GM19328 (cell line): ENCODE results near the gene TOPBP1.
"Not testable (repeated sequence)": the region's sequence is repeated elsewhere in the genome, so short reads cannot be mapped to it uniquely, and the experiment has no call there.

Experiments
- ATAC-seq: cut with Tn5 transposase; IDR thresholded peaks from one replicate; pipeline ENCODE4 v1.9.1; 2021; ENCODE audit warnings: mild to moderate bottlenecking, moderate library complexity; ENCODE audit not compliant: unreplicated experiment

TOPBP1 gene

DNA sequence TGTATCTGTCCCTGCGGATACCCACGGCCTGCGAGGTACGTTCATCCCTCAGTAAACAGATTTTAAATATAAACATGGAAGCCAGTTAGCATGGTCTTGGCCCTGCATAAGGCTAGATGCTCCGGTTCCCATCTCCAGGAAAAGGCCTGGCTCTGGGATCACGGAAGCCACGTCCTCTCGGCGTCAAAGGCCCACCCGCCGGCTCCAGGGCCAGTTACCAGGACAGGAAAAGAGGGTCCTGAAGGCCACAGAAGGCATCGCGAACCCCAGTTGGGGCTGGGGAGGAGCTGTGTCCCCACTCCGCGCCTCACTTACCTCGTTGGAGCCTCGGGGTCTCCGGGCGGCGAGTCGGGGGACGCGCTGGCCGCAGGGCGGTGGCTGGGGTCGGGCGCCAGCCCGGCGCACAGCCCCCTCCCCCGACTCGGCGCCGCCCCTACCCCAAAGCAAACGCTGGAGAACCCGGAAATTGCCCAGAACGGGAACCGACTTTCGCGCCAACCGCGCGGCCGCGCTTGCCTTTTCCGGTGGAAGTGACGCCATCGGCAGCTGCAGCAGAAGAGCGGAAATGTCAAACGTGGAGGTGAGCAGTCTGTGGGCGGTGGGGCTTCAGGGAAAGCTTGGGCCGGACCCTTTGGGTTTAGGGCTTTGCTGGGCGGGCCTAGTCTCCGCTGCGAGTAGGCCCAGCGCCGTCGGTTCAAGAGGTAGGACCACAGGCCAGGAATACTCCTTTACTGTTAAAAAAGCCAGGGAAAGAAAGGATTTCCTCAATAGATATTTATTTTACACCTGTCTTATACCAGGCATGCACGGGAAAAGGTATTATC, at the start of gene TOPBP1:
TOPBP1 (minus strand) TSS at position 488 of the 824 bp plus-strand sequence. CDS start 814 bp downstream, outside the sequence.
- peak; percentile 90 for ATAC-seq

- ATAC-seq, result no peak
These were observed 49.3 kb upstream of the TOPBP1 start for GRCh38 chr3:133711013-133711412.

GRCh38 chr3:133709139-133709750, 47.5 kb upstream of the TOPBP1 start:
- ATAC-seq, result no peak

GRCh38 chr3:133706033-133706432, 44.3 kb upstream of the TOPBP1 start:
- no peak for ATAC-seq

DNA sequence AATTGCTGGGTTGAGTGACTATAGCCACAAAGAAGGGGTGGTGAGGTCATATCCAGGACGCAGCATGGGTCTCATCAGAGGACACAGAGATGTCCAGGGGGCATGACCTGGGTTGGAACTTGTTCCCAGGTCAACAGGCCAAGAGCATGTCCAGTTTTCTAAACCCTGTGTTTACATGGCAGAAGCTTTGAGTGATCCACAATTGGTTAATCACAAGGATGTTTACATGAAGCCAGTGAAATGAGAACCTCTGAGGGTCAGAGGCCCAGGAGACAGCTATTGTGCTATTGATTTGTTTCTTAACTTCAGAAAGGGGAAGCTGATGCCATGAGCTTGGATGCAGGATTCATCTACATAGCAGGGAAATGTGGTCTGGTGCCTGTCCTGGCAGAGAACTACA, 42.2 kb upstream of the TOPBP1 start:
- ATAC-seq, result no peak

GRCh38 chr3:133701435-133702358, 40.0 kb upstream of the TOPBP1 start:
- no peak for ATAC-seq

- no peak for ATAC-seq
These were observed 38.6 kb upstream of the TOPBP1 start for GRCh38 chr3:133700351-133700750.

DNA sequence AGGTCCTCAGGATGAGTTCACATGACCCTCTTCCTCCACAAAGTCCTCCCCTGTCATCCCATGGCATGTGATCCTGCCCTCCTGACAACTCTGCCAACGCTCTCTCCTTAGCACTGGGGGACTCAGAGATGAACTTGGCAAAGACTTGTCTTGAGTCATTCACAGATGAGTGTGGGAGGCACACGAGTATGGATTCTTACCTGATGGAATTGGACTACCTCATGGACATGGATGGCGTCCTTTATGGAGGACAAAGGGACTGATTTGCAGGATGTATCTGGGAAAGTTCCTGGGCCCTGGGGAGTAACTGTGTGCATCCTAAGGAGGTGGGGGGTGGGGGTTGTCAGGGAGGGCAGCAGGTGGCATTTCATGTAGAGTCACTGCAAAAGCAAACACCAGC, 38.2 kb upstream of the TOPBP1 start:
- no peak for ATAC-seq

DNA sequence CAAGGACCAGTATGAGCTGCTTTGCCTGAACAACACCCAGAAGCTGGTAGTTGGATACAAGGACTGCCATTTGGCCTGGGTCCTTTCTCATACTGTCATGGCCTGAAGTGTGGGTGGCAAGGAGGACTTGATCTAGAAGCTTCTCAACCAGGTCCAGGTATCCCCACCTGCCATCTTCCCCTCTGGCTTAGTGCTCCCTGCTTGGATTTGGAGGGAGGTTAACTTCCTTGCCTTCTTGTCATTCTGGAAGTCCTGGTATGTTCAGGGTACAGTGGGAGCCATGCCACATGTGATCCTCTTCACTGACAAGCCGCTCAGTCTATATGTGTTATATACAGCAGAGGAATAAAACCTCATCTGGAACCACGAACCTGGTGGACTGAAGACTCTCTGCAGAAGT, 37.7 kb upstream of the TOPBP1 start:
- no peak for ATAC-seq

- no peak for ATAC-seq
These were observed 36.2 kb upstream of the TOPBP1 start for GRCh38 chr3:133697960-133698359.

DNA sequence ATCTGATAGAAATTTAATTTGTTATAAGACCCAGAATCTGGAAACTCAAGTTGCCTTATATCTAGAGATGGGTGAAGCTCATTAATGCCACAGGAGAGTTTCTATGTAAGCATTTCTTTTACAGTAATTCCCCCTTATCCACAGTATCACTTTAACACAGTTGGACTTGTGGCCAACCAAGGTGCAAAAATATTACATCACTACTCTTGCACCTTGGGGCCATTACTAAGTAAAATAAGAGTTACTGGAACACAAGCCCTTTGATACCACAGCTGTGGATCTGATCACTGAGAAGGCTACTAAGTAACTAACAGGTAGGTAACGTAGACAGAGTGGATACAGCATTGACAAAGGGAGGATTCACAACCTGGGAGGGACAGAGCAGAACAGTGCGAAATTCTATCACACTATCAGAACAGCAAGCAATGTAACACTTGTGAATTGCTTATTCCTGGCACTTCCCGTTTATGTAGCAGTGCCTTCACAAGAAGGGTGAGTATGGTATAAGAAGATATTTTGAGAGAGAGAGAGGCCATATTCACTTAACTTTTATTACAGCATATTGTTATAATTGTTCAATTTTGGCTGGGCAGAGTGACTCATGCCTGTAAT, 33.9 kb upstream of the TOPBP1 start:
- no peak for ATAC-seq

GRCh38 chr3:133694288-133695268, 32.8 kb upstream of the TOPBP1 start:
- ATAC-seq, result no peak

- ATAC-seq, result no peak
These were observed 32.1 kb upstream of the TOPBP1 start for GRCh38 chr3:133693821-133694220.

DNA sequence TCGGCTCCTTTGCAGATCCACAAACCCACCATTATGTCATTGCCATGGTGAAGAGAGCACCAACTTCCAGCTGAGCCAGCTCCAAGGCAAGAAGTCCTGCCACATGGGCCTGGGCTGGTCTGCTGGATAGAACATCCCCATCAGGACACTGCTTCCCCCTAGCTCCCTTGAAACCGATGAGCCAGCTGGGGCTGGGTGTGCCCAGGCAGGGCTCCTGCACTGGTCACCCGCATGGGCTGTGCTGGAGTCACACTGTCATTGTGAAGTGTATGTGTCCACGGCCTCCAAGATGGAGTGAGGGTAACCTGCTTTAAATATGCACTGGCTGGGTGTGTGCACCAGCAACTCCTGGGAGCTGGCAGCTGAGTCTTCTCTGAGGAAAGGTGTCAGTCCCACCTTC, 31.0 kb upstream of the TOPBP1 start:
- no peak for ATAC-seq

- ATAC-seq, result no peak
These were observed 29.7 kb upstream of the TOPBP1 start for GRCh38 chr3:133691273-133692107.

- not testable (repeated sequence) for ATAC-seq
These were observed 16.3 kb upstream of the TOPBP1 start for GRCh38 chr3:133677993-133678392.

DNA sequence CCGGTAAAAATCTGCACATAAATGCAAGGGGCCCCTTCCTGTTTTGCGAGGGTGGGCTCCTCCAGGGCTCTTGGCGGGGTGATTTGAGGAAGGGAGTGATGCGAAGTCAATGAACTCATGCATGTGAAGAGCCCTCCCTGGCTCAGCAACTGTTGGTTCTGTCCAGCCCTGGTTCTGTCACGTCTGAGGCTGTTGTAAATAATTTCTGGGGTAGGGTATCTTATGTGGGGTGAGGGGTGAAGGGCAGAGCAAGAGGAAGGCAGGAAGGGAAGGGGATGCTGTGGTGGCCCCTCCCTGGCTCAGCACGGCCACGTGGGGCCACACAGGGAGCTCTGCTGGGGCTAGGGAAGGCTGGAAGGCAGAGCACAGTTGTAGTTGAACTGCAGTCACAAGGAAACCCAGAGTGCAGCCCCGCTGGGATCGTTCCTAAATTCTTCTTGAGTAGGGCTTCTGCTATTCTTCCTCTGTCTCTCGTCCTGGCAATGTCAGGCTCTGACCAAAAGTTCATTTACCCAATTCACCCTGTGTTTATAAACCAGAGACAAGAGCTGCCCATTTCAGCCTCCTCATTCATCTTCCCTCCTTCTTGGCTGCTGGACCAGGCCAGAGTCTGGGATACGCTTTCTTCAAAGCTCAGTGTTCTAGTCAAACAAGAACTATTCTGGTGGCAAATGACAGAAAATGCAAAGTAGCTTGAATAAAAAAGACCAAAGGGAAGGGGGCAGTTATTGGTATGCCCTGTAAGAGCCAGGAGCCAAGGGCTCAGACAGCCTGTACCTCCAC, 14.8 kb upstream of the TOPBP1 start:
- no peak for ATAC-seq
